AG04450 (cell line): ENCODE data around the gene MCOLN2. TPM values are rescaled to one million over a fixed set of nuclear protein-coding genes. Genes with fewer than 3 reads are reported as not detected.

Experiments used
- CTCF ChIA-PET: fragments of 300-600, 350-600 bp; formaldehyde crosslinking; extraction: SDS; loops from one replicate; lab custom pipeline; 2022; ENCODE audit warnings: antibody characterized with exemption, inconsistent platforms; lab: Charles Lee
- POLR2A ChIA-PET: fragments of 350-600 bp; formaldehyde crosslinking; extraction: SDS; loops from one replicate; lab custom pipeline; 2021; ENCODE audit warnings: antibody characterized with exemption, inconsistent platforms; lab: Yijun Ruan, JAX
- DNase-seq: peaks from one replicate; pipeline ENCODE4 v3.0.0-alpha.2; 2011; ENCODE audit warnings: low read depth, low spot score
- H3K27ac ChIP-seq: one replicate; pipeline ENCODE4 v1.5.1; 2012; ENCODE audit warnings: low read depth, low read length, control low read depth
- H3K27me3 ChIP-seq: one replicate; pipeline ENCODE4 v1.6.0; 2012; ENCODE audit warnings: low read length; ENCODE audit not compliant: control insufficient read depth, insufficient read depth
- H3K4me3 ChIP-seq: 2 replicates; pipeline ENCODE4 v1.5.1; 2011; ENCODE audit warnings: mild to moderate bottlenecking, low read depth, low read length, control low read depth
- H3K9me3 ChIP-seq: 2 replicates; pipeline ENCODE4 v1.5.1; 2012; ENCODE audit warnings: low read length; ENCODE audit not compliant: control insufficient read depth, insufficient read depth
- CTCF ChIP-seq: IDR thresholded peaks from 2 replicates; pipeline ENCODE4 v1.5.1; 2011; ENCODE audit warnings: low read depth, low read length, control low read depth, inconsistent platforms
- polyA plus RNA-seq: library from polyadenylated mRNA; depleted of rRNA; stranded (reverse); fragments of >200 nt; gene quantifications from 2 replicates; pipeline ENCODE4 v1.2.3, GENCODE V29; 2011

Gene MCOLN2
- polyA plus RNA-seq, 1 experiment = 0.37 TPM

GRCh38 chr1:84971957-84972356 is 25.0 kb downstream of the MCOLN2 start:
- H3K27ac ChIP-seq = no peak overlapping the region
- no peak overlapping the region for H3K4me3 ChIP-seq
- POLR2A ChIA-PET = interaction anchor here (1.0 kb wide), 1 partner anchor 12 kb away, joined by 4 read pairs; no protein-coding TSS in a partner anchor
- no peak for TF ChIP-seq CTCF
- no peaks in the 10 kb centered on the region for H3K27me3 ChIP-seq
- CTCF ChIA-PET = interaction anchor here (0.6 to 2.5 kb wide), 3 partner anchors 27 to 283 kb away, joined by 3 to 13 read pairs (median 4); no protein-coding TSS in a partner anchor
- H3K9me3 ChIP-seq = no peaks in the 10 kb centered on the region
- DNase-seq = no peak

GRCh38 chr1:84969489-84970250 is 27.2 kb downstream of the MCOLN2 start:
- H3K9me3 ChIP-seq = no peaks in the 10 kb centered on the region
- TF ChIP-seq CTCF = no peak
- no peak overlapping the region for H3K4me3 ChIP-seq
- DNase-seq = no peak
- no peak overlapping the region for H3K27ac ChIP-seq
- ChIA-PET POLR2A (no interaction called here), CTCF (interaction anchor here (0.7 kb wide), 1 partner anchor 285 kb away, joined by 3 read pairs; no protein-coding TSS in a partner anchor)
- no peaks in the 10 kb centered on the region for H3K27me3 ChIP-seq

DNA sequence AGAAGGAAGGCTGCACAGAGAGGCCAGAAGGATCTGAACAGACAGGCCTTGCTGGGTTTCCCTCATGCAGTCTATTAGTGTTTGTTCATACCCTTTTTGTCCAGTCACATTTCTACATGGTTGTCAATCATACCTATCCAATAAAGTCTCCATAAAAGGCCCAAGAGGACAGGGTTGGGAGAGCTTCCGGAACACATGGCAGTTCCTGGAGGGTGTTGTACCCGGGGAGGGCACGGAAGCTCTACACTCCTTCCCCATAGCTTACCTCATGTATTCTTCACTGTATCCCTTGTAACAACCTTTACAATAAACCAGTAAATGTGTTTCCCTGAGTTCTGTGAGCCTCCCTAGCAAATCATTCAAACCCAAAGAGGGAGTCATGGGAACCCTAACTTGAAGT is 28.0 kb downstream of the MCOLN2 start:
- no peak overlapping the region for H3K4me3 ChIP-seq
- CTCF ChIA-PET = interaction anchor here (0.7 kb wide), 1 partner anchor 286 kb away, joined by 3 read pairs; no protein-coding TSS in a partner anchor
- POLR2A ChIA-PET = no interaction called here
- no peaks in the 10 kb centered on the region for H3K9me3 ChIP-seq
- no peaks in the 10 kb centered on the region for H3K27me3 ChIP-seq
- no peak for DNase-seq
- TF ChIP-seq CTCF = no peak
- no peak overlapping the region for H3K27ac ChIP-seq

- no peak for DNase-seq
- ChIA-PET CTCF (no interaction called here), POLR2A (no interaction called here)
- Histone ChIP-seq H3K27me3 (no peaks in the 10 kb centered on the region), H3K4me3 (no peak overlapping the region), H3K27ac (no peak overlapping the region), H3K9me3 (no peaks in the 10 kb centered on the region)
- TF ChIP-seq CTCF = no peak
Observed at GRCh38 chr1:84968101-84968500, 28.8 kb downstream of the MCOLN2 start.

GRCh38 chr1:84967666-84968065 is 29.2 kb downstream of the MCOLN2 start:
- no peaks in the 10 kb centered on the region for H3K27me3 ChIP-seq
- CTCF ChIA-PET = interaction anchor here (0.6 to 1.3 kb wide), 2 partner anchors 23 to 616 kb away, joined by 3 to 5 read pairs; no protein-coding TSS in a partner anchor
- POLR2A ChIA-PET = no interaction called here
- TF ChIP-seq CTCF = no peak
- H3K27ac ChIP-seq = no peak overlapping the region
- H3K4me3 ChIP-seq = no peak overlapping the region
- no peaks in the 10 kb centered on the region for H3K9me3 ChIP-seq
- no peak for DNase-seq
